GM21526 (cell line): Measurements from ENCODE around the gene PSORS1C1.
"Not testable (repeated sequence)": the region's sequence is repeated elsewhere in the genome, so short reads cannot be mapped to it uniquely, and the experiment has no call there.

Source experiments
- ATAC-seq: cut with Tn5 transposase; IDR thresholded peaks from one replicate; pipeline ENCODE4 v1.9.1; 2021; ENCODE audit warnings: moderate library complexity; ENCODE audit not compliant: unreplicated experiment, low FRiP score

Gene PSORS1C1, protein sequence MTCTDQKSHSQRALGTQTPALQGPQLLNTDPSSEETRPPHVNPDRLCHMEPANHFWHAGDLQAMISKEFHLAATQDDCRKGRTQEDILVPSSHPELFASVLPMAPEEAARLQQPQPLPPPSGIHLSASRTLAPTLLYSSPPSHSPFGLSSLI

GRCh38 chr6:31114541-31114878 is at the start of gene PSORS1C1:
TSS of gene PSORS1C1 (plus strand) at chr6:31114800. CDS start at chr6:31129633, 14,833 bp downstream.
- no peak for ATAC-seq

DNA sequence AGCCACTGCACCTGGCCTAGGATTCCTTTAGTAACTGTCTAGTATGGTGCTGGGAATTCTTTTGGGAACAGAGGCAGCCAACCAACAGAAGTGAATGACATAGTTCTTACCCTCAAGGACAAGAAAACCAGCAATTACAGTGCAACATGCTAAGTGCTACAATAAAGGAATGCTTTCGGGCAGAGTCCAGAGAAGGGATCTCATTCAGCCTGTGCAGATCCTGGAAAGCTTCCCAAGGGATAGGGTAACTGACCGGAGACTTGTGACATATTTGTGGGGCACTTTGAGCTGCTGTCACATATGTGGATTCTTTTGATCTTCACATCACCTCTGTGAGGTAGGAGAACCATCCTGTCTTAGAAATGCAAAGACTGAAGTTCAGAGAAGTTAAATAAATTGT is 49.0 kb upstream of the PSORS1C1 start:
- no peak for ATAC-seq

GRCh38 chr6:31067028-31067427 is 47.6 kb upstream of the PSORS1C1 start:
- ATAC-seq: not testable (repeated sequence)

- ATAC-seq: not testable (repeated sequence)
These were observed 46.5 kb upstream of the PSORS1C1 start for GRCh38 chr6:31067891-31068668.

DNA sequence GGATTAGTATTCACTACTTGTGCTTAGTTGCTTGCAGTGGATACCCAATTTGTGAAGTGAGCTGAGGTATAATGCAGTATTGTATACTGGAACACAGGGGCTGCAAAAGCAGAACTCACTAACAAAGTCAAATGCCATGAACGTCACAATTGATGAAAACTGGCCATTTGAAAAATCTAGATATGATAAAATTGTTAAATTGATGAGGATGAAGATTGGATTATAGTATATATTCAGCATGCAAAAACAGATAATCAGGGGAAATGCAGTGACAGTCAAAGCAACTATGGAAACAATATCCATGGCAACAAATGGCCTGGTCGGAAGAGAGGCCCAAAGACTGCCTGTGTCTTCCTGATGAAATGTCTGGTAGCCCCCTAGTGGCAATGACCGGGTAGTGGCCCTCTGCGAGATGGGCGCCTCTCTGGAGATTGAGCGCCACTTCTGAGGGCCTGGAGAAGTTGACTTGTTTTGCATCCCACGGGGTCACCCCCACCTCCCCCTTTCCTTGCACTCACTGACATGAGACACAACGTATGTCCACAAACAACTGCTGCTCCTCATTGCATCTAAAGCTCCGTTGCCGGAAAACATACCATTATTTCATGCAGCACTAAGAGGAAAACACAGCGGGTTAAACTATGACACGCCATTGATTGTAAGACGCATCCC is 45.8 kb upstream of the PSORS1C1 start:
- ATAC-seq: no peak

GRCh38 chr6:31070711-31071197 is 43.8 kb upstream of the PSORS1C1 start:
- ATAC-seq: no peak

GRCh38 chr6:31074401-31074800 is 40.2 kb upstream of the PSORS1C1 start:
- no peak for ATAC-seq

DNA sequence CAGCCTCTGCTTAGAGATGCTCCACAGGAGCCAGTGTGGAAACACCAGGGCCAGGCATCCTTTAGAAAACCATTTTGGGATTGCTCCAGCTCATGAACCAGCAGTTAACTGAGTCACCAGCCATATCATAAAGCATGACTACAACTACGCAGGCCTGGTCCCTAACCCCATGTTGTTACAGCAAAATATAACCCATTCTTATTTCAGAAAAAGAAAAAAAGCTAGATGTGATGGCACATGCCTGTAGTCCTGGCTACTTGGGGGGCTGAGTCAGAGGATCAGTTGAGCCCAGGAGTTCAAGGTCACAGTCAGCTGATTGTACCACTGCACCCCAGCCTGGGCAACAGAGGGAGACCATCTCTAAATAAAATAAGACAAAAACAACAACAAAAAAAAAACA is 39.1 kb upstream of the PSORS1C1 start:
- ATAC-seq: no peak

DNA sequence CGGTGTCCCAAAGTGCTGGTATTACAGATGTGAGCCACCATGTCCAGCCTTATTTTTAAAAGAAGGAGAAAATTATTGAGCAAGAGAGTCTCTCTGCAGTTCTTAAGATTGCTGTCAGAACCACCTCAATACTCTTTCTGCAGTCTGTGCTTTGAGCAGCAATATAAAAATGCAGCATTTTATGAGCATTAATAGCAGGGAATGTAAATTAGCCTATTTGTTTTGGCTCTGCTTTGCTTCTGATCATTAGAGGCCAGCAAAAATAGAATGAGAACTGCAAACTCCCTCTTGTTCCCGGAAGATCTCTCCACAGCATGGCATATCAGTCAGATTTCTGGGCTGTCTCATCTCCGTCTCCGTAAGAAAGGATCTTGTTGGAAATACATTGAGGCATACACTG is 38.0 kb upstream of the PSORS1C1 start:
- no peak for ATAC-seq

- ATAC-seq: no peak
These were observed 34.8 kb upstream of the PSORS1C1 start for GRCh38 chr6:31079656-31080261.

GRCh38 chr6:31081872-31082271 is 32.7 kb upstream of the PSORS1C1 start:
- no peak for ATAC-seq

- ATAC-seq: no peak
These were observed 30.8 kb upstream of the PSORS1C1 start for GRCh38 chr6:31083742-31084354.

GRCh38 chr6:31086788-31087440 is 27.7 kb upstream of the PSORS1C1 start:
- ATAC-seq: no peak

- peak; percentile 59 for ATAC-seq
These were observed 27.0 kb upstream of the PSORS1C1 start for GRCh38 chr6:31087494-31088089.

GRCh38 chr6:31090275-31090972 is 24.2 kb upstream of the PSORS1C1 start:
- ATAC-seq: no peak

DNA sequence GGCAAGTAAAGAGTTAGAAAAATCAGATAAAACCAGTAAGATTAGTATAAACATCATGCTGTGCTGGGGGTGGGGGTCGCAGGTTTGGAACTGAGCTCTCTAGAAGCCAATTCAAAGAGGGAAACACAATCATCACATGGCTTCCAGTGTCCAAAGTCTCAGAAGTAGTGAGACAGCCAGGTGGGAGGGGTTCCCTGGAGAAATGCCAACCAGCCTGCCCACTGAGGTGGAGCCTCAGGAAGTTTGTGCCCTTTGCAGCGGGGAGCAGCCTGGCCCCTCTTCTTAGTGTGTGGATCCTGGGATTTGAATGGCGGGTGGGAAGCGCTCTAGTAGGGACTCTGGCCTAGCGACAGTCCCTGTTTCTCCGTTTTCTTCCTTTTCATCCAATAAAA is 23.6 kb upstream of the PSORS1C1 start:
- no peak for ATAC-seq

GRCh38 chr6:31091680-31092079 is 22.9 kb upstream of the PSORS1C1 start:
- ATAC-seq: no peak

GRCh38 chr6:31092238-31092637 is 22.4 kb upstream of the PSORS1C1 start:
- ATAC-seq: no peak

- no peak for ATAC-seq
These were observed 21.7 kb upstream of the PSORS1C1 start for GRCh38 chr6:31092769-31093505.
